HCT116 (cell line): Measurements from ENCODE around the gene PXK.

Source experiments
- ELF1 ChIP-seq: IDR thresholded peaks from 2 replicates; pipeline ENCODE4 v1.6.1; 2012; ENCODE audit warnings: low read depth, borderline replicate concordance
- POLR2A ChIP-seq: IDR thresholded peaks from 2 replicates; pipeline ENCODE4 v1.7.0; 2011; ENCODE audit warnings: borderline replicate concordance; ENCODE audit not compliant: insufficient read depth, insufficient read length; ENCODE audit errors: extremely low read depth
- RAD21 ChIP-seq: IDR thresholded peaks from 2 replicates; pipeline ENCODE4 v1.6.1; 2012; ENCODE audit warnings: low read depth, mild to moderate bottlenecking
- SP1 ChIP-seq: IDR thresholded peaks from 2 replicates; pipeline ENCODE4 v1.6.1; 2012; ENCODE audit warnings: low read depth
- YY1 ChIP-seq: IDR thresholded peaks from 2 replicates; pipeline ENCODE4 v1.6.1; 2011; ENCODE audit warnings: low read length, low read depth, moderate library complexity, mild to moderate bottlenecking; ENCODE audit not compliant: insufficient replicate concordance; ENCODE audit errors: extremely low read depth
- TF ChIP-seq, protein P1 (sequence below), 3 experiments: fragments of 200-600 bp in 1 of 3; sonication (generic) in 1 of 3; IDR thresholded peaks in 2 of 3; conservative IDR thresholded peaks in 1 of 3; 2 replicates each; pipeline ENCODE4 v1.5.1; 2012 to 2017; ENCODE audit warnings: low read depth in 2 of 3, low read length in 2 of 3, antibody characterized with exemption in 1 of 3, borderline replicate concordance in 1 of 3, control low read depth in 1 of 3, mild to moderate bottlenecking in 1 of 3, mixed read lengths in 1 of 3, mixed run types in 1 of 3, moderate library complexity in 1 of 3; ENCODE audit not compliant: insufficient read depth in 1 of 3

DNA sequence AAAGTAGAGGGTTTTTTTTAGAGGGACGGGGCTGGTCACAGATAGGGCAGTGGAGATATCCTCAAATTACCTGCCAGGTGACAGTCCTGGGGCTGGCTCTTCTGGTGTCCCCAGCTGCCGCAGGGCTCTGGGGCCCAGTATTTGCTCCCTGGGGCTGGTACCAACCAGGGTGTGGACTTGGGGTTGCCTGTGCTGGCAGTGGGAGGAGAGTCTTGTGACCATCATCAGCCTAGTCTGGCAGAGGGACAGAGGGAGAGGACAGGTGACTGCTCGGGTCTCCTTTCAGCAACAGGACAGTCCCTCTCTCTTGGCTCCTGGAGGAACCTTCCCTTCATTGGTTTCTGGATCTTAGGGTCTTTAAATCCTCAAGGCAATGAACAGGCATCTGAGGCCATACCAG lies 34.5 kb upstream of the PXK start:
- TF ChIP-seq POLR2A (no peak), ELF1 (no peak), RAD21 (no peak), YY1 (no peak), SP1 (no peak)
- TF ChIP-seq, protein P1, sequence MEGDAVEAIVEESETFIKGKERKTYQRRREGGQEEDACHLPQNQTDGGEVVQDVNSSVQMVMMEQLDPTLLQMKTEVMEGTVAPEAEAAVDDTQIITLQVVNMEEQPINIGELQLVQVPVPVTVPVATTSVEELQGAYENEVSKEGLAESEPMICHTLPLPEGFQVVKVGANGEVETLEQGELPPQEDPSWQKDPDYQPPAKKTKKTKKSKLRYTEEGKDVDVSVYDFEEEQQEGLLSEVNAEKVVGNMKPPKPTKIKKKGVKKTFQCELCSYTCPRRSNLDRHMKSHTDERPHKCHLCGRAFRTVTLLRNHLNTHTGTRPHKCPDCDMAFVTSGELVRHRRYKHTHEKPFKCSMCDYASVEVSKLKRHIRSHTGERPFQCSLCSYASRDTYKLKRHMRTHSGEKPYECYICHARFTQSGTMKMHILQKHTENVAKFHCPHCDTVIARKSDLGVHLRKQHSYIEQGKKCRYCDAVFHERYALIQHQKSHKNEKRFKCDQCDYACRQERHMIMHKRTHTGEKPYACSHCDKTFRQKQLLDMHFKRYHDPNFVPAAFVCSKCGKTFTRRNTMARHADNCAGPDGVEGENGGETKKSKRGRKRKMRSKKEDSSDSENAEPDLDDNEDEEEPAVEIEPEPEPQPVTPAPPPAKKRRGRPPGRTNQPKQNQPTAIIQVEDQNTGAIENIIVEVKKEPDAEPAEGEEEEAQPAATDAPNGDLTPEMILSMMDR (IDR thresholded peaks at IDR 0.05 in 2 of 3, conservative IDR thresholded peaks at IDR 0.05 in 1 of 3; ENCODE audit: borderline replicate concordance in 1 of 3, insufficient read depth in 1 of 3, low read depth in 2 of 3, low read length in 2 of 3), result no peak
